NCI-H2107 treated with DMSO at 0.1 percent for 48 hours (cell line): ENCODE measurements around the gene AATF.
A peak's percentile ranks its signal among the peaks of the same experiment; 100 is the strongest.

Experiments used
- DNase-seq: peaks from one replicate; lab custom pipeline; 2025; ENCODE audit not compliant: unreplicated experiment; lab: John Stamatoyannopoulos, UW

The AATF gene

GRCh38 chr17:36941265-36942010, 7.3 kb upstream of the AATF start:
- DNase-seq: no peak

- DNase-seq: no peak
Observed at GRCh38 chr17:36942019-36942599, 6.6 kb upstream of the AATF start.

- DNase-seq: no peak
Observed at GRCh38 chr17:36942631-36943125, 6.1 kb upstream of the AATF start.

- no peak for DNase-seq
Observed at GRCh38 chr17:36943250-36944191, 5.2 kb upstream of the AATF start.

GRCh38 chr17:36944553-36944952, 4.2 kb upstream of the AATF start:
- DNase-seq: no peak

DNA sequence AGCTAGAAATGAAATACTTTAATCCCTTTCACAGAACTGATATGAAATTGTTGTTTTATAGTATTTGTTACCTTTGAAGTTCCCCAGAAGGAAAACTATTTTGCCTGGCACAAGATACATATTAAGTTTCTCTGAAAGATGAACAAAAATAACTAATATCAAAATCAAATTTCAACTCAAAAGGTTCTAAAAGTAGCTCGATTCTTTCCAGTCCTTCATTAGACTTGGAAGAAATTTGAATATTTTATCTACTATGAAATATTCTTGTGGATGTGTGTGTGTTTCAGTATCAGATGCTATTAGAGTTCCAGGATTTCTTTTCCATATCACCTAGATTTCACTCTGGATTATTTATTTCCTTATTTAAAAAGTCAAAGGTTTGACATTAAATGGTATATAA, 3.6 kb upstream of the AATF start:
- DNase-seq: no peak

- DNase-seq: no peak
Observed at GRCh38 chr17:36945959-36946725, 2.6 kb upstream of the AATF start.

DNA sequence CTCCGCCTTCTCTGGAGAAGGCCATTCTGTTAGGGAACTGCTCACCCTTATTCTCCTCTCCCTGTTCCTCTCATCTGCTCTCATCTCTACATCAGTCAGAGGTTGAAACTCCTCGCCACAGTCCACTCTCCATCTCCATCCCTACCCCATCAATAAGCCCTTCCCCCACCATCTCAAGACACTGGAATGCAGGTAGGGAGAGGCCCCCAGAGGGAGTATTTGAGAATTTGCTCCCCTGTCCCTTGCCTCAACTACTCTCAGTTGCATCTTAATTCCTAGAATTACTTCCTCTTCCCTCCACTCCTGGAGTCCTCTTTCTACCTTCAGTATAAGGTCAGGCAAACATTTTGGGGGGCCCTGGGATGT, 2.0 kb upstream of the AATF start:
- DNase-seq: no peak

DNA sequence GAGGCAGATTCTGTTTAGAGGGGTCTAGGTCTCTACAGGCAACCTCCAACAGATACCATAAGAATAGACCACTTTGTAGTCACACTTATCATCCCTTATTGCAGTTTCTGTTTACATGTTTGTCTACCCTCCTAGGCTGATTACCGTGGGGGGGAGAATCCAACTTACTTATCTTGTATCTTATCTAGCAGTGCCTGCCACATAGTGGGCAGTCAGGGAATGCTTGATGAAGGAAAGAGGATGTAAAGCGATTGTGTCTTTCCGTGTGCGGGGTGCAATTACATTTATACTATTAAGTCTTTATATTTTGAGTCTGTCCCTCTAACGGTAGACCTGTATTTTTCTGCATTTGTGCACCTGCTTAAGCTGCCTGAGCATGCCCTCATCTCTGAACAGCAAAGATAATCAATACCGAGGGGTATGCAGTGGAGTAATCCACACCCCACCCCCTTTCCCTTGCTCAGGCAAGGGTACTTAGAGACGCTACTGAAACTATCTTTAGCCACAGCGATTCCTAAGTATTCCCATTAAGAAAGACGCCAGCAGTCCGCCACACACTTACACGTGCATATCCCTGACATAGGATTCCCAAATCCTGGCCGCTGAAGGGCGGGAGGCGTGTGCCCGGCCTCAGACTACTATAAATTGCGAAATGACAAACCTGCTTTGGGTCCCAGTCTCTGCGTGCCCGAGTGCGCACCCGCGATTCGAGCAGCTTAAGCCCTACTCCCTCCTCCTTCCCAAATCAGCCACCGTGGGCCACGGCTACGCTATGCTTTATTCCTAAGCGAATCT, 635 bp upstream of the AATF start:
- DNase-seq: peak; percentile 83

DNA sequence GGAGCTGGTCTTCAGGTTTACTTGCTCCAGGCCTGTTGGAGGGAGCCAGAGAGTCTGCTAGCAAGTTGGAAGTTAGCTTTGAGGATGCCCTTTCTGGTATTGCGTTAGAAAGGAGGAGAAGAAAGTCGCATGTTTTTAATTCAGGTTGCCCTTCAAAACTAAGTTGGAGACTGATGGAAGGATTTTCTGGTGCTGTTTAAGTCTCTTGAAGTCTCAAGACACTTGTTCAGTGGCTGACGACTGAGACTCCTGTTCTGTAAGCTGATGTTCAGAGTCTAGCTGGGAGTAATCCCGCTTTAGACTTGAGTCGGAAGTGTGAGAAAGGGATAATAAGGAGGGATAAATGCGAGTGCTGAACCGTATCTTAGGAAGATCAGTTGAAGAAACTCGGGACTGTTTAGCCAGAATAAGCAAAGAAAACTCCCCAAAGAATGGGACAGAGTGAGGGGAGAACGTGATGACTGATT, 740 bp downstream of the AATF start:
- DNase-seq: peak; percentile 25

DNA sequence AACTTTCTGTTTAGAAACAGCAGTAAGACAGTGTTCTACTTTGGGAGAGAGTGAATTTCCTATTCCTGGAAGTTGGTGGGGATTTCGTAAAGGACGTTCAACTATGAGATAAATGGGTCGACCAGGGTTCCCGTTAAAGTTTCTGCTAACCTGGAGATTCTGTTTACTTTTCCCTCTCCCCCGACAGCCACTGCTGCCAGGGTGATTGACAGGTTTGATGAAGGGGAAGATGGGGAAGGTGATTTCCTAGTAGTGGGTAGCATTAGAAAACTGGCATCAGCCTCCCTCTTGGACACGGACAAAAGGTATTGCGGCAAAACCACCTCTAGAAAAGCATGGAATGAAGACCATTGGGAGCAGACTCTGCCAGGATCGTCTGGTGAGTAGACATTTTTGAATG, 1.3 kb downstream of the AATF start:
- DNase-seq: no peak

DNA sequence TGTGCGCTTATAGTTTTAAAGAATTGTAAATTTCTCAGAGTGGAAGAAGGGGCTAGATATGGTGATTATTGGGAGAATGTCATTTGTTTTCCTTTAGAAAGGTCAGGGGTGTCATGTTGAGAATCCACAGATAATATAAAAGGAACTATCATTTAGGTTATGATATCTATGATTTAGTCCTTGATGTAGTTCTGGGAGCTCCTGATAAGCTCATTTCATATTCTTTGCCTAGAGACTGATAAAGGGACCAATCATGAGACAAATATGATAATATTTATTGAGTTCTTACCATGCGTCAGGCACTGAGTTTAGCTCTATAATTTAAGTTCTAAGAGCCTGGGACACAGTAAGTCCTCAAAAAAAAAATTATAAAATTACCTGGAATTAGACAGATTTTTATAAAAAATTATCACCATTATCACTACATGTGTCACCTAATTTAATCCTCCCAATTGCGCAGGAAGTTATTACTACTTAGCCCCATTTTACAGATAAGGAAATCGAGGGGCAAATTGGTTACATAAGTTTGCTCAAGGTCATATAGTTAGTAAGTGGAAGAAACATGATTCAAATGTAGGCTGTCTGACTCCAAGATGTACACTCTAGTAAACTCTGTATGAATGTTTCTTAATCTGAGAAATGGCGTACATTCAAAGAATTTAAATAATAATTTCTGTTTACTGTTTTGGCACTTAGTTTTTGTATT, 2.5 kb downstream of the AATF start:
- DNase-seq: no peak

- no peak for DNase-seq
Observed at GRCh38 chr17:36971508-36971907, 22.8 kb downstream of the AATF start.

DNA sequence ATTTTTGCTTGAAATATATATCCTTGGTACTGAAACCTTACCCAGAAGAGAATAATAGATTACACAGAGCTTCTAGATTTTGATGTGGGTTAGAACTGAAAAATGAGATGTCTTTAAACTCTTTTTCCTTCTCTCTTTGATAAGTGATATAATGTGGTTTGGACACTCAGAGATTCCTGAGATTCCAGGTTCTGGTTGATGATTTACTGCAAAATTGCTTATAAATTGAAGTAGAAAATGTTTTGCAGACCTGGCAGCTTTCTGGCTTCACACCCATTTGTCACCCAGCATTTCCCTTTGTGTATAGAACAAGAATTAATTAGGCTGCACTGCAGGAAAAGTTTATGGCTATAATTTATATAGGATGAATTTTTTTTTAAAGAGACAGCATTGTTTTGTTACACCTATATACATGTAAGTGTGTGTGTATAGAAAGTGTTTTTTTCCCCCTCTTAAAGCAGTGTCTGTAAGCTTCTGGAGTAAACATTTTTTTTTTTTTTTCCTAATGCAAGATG, 23.5 kb downstream of the AATF start:
- DNase-seq: no peak

DNA sequence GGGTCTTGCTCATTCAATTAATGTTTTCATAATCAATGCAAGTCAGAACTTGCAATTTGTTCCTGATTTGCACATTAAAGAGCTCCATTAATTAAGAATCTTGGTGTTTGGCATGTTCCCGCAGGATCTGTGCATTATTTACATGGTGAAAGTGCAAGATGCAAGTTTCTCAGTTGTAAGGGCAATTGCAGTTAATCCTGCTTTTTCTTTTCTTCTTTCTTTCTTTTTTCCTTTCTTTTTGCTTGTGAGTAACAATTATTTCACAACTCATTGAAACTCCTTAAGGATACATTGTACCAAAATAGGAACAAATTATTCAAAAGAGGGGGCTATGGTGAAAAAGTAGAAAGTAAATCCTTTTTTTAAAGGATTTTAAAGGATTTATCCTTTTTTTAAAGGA, 24.2 kb downstream of the AATF start:
- DNase-seq: no peak

- no peak for DNase-seq
Observed at GRCh38 chr17:36975922-36976515, 27.3 kb downstream of the AATF start.

- DNase-seq: no peak
Observed at GRCh38 chr17:36977066-36977465, 28.3 kb downstream of the AATF start.

- DNase-seq: no peak
Observed at GRCh38 chr17:36977568-36977967, 28.8 kb downstream of the AATF start.
